Naive thymus-derived CD8-positive, alpha-beta T cell (primary cell): ENCODE measurements around the gene PAF1. TPM values are rescaled to one million over a fixed set of nuclear protein-coding genes. Genes with fewer than 3 reads are reported as not detected.

Source experiments
- ATAC-seq, 2 donors: fragments of 150-1000 bp; cut with Tn5 transposase in 1 of 2; sonication (Bioruptor Pico), chemical (Tn5 transposase) in 1 of 2; 1 replicate in 1 of 2; 2 replicates in 1 of 2; pipeline ENCODE4 v1.10.0; 2021; ENCODE audit warnings: mild to moderate bottlenecking in 2 of 2, moderate library complexity in 2 of 2
- POLR2A ChIA-PET: fragments of 350-600 bp; sonication (Branson Sonifier 250); formaldehyde crosslinking; loops from one replicate; lab custom pipeline; 2021; ENCODE audit warnings: antibody characterized with exemption; lab: Charles Lee
- DNase-seq, 10 donors: peaks; one replicate each; pipeline versions ENCODE4 v3.0.0 to v3.0.0-alpha.2; 2020 to 2022
- H3K27ac Mint-ChIP-seq, 10 donors: one replicate each; pipeline ENCODE4 v1.8.0; 2020 to 2022; ENCODE audit warnings: mild to moderate bottlenecking in 10 of 10, mixed read lengths in 10 of 10, moderate library complexity in 4 of 10, inconsistent platforms in 1 of 10
- H3K27me3 Mint-ChIP-seq, 5 donors: one replicate each; pipeline ENCODE4 v1.8.0; 2021 to 2022; ENCODE audit warnings: mixed read lengths in 5 of 5
- H3K36me3 Mint-ChIP-seq, 3 donors: one replicate each; pipeline ENCODE4 v1.8.0; 2020 to 2022; ENCODE audit warnings: mixed read lengths in 3 of 3, mild to moderate bottlenecking in 2 of 3, inconsistent platforms in 1 of 3
- H3K4me1 Mint-ChIP-seq, 4 donors: one replicate each; pipeline ENCODE4 v1.8.0; 2021 to 2022; ENCODE audit warnings: mixed read lengths in 4 of 4
- H3K4me3 Mint-ChIP-seq, 10 donors: one replicate each; pipeline ENCODE4 v1.8.0; 2020 to 2022; ENCODE audit warnings: mild to moderate bottlenecking in 10 of 10, mixed read lengths in 10 of 10, moderate library complexity in 6 of 10, inconsistent platforms in 1 of 10
- H3K9me3 Mint-ChIP-seq, 9 donors: one replicate each; pipeline ENCODE4 v1.8.0; 2020 to 2022; ENCODE audit warnings: mixed read lengths in 9 of 9, mild to moderate bottlenecking in 3 of 9, inconsistent platforms in 1 of 9, moderate library complexity in 1 of 9
- polyA plus RNA-seq, 3 donors: library from polyadenylated mRNA; unstranded; fragments of 300-500 nt; fragmentation: Illumina TruSeq; gene quantifications; one replicate each; pipeline ENCODE4 v1.2.3, GENCODE V29; 2021
- total RNA-seq, 8 experiments: library from RNA in 2 of 8; stranded (reverse) in 2 of 8; gene quantifications; one replicate each; pipeline ENCODE4 v1.2.3 and lab custom pipeline; 2021 to 2026

The PAF1 gene
- total and polyA plus RNA-seq, 5 experiments from 2014 or later: 30.7 to 53.0 (median 44.4) TPM

DNA sequence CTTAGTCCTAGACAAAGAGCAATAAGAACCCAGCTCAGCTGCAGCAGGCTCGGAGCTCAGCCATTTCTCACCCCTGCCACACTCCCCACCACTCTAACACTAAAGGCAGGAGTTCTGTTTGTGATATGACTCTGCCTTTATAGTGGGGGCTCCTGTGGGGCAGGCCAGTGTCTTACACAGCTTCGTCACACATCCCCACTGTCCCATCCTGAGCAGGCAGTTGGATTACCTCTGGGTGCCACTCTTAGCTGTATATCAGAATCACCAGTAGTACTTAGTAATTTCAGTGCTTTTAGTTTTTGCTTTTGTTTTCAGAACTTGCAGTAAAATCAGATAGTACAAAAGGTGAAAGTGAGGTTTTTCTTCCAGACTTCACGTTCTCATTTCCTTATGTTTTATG is 31.9 kb downstream of the PAF1 start:
- POLR2A ChIA-PET: no interaction called here
- peaks cover 0 to 91% (median 32%) of the 10 kb centered on the region in 3 donors for H3K36me3 Mint-ChIP-seq
- H3K4me3 Mint-ChIP-seq: no peak overlapping the region
- no peak for ATAC-seq
- no peaks in the 10 kb centered on the region for H3K27me3 Mint-ChIP-seq
- peaks cover 0 to 9% (median 3%) of the 10 kb centered on the region in 4 donors for H3K4me1 Mint-ChIP-seq
- no peak for DNase-seq
- H3K27ac Mint-ChIP-seq: peak overlapping the region in 1 of 10 donors; percentile 24
- no peaks in the 10 kb centered on the region for H3K9me3 Mint-ChIP-seq

DNA sequence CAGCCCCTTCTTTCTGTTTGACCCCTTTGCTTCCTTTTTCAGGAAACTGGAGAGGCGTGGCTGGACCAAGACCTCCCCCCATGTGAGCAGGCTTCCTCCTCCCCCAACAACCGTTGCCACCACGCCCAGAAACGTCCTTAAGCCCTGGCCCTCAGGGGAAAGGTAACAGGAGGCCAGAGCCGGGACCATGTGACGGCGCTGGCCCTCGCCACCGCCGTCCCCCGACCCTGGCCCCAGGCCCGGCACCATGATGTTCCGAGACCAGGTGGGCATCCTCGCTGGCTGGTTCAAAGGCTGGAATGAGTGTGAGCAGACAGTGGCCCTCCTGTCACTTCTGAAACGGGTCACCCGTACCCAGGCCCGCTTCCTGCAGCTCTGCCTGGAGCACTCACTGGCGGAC is 34.3 kb downstream of the PAF1 start:
- peaks cover 0 to 88% (median 36%) of the 10 kb centered on the region in 3 donors for H3K36me3 Mint-ChIP-seq
- no peaks in the 10 kb centered on the region for H3K9me3 Mint-ChIP-seq
- POLR2A ChIA-PET: no interaction called here
- H3K27me3 Mint-ChIP-seq: no peaks in the 10 kb centered on the region
- H3K4me1 Mint-ChIP-seq: peaks cover 3 to 9% (median 7%) of the 10 kb centered on the region in 4 donors
- ATAC-seq (no peak), DNase-seq (no peak)
- no peak overlapping the region for H3K4me3 Mint-ChIP-seq
- H3K27ac Mint-ChIP-seq: no peak overlapping the region

DNA sequence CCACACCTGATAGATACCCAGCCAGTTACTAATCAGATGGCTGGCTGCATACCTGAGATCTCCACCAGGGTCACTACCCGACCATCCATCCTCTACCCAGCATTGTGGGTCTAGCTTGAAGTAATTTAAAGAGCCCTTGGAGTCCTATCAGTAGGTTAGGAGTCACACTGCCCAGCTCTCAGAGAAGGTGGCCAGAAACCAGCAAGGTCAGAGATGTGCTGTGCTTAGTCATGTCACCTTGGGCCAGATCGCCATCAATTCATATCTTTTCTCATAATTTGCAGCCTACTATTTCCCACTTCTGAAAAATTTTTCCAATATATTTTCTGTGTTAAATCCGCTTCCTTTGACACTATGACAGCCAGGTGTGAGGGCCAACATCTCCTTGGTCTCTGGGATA is 34.8 kb downstream of the PAF1 start:
- H3K4me3 Mint-ChIP-seq: no peak overlapping the region
- no peaks in the 10 kb centered on the region for H3K9me3 Mint-ChIP-seq
- no peaks in the 10 kb centered on the region for H3K27me3 Mint-ChIP-seq
- DNase-seq (no peak), ATAC-seq (no peak)
- H3K4me1 Mint-ChIP-seq: peaks cover 3 to 13% (median 11%) of the 10 kb centered on the region in 4 donors
- POLR2A ChIA-PET: interaction anchor here (0.5 kb wide), 1 partner anchor 344 kb away, joined by 3 read pairs; no protein-coding TSS in a partner anchor
- H3K36me3 Mint-ChIP-seq: peaks cover 0 to 88% (median 36%) of the 10 kb centered on the region in 3 donors
- H3K27ac Mint-ChIP-seq: peak overlapping the region in 2 of 10 donors; percentile 33 to 50

DNA sequence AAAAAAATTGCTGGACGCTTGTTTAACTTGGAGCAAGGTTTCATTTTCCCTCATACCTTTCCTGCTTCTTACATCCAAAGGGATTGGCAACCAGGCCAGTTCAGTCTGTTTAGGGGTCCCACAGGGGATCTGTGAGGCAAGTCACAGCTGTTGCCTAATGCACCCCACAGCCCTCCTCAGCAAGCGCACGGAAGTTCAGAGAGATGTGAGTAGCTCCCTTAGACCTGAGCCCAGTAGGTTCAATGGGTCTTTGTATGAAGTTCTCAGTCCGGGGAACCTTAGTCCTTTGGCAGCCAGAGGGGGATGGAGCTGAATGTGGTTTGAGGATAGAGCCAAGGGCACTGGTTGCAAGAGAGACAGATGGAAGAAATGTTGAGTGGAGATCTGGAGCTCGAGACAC is 35.7 kb downstream of the PAF1 start:
- Mint-ChIP-seq H3K4me3 (no peak overlapping the region), H3K36me3 (peaks cover 0 to 85% (median 33%) of the 10 kb centered on the region in 3 donors), H3K27ac (no peak overlapping the region), H3K4me1 (peaks cover 3 to 15% (median 12%) of the 10 kb centered on the region in 4 donors), H3K9me3 (no peaks in the 10 kb centered on the region), H3K27me3 (no peaks in the 10 kb centered on the region)
- no peak for DNase-seq
- POLR2A ChIA-PET: interaction anchor here (0.8 kb wide), 1 partner anchor 13 kb away, joined by 3 read pairs; the partner anchor contains the start of gene SAMD4B
- no peak for ATAC-seq

DNA sequence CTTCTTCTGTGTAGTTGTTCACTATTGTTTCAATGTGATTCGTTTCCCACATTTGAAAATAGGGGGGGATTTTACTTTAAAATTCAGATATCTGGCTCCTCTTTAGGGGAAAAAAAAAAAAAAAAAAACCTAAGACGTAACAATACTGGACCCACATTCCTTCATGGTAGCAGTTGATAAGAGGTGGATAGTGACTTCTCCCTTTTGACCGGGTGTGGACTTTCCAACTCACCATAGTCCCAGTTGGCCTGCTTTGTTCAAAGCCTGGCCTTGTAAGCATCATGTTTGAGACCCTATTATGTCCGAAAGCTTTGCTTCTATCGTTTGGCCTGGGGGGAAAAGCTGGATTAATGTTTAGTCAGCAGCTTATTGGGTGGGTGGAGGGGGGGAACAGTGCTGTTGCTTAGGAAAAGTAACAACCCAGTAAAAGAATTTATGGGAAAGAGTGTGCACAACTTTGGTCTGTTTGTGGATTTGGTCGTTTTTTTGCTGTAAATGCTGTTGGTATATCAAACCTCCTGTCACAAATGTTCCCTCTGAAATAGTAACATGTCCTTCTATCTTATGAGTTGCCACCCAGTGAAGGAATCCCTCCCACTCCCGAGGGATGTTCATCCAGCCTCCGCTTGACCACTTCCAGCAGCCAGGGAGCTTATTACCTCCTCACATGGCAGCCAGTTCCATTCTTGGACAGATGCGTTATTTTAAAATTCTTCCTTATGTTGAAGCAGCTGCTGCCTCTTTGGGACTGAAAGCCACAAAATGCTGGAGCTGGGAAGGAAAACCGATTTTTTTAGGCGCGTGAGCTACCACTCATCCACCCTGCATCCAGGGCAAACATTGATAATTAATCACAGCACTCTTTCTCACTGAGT is 38.3 kb downstream of the PAF1 start:
- POLR2A ChIA-PET: interaction anchor here (0.9 kb wide), 1 partner anchor 10 kb away, joined by 3 read pairs; no protein-coding TSS in a partner anchor
- no peaks in the 10 kb centered on the region for H3K27me3 Mint-ChIP-seq
- ATAC-seq (no peak), DNase-seq (no peak)
- no peaks in the 10 kb centered on the region for H3K9me3 Mint-ChIP-seq
- no peak overlapping the region for H3K4me3 Mint-ChIP-seq
- H3K27ac Mint-ChIP-seq: peak overlapping the region in 1 of 10 donors; percentile 49
- H3K36me3 Mint-ChIP-seq: peaks cover 0 to 80% (median 27%) of the 10 kb centered on the region in 3 donors
- H3K4me1 Mint-ChIP-seq: peaks cover 11 to 34% (median 24%) of the 10 kb centered on the region in 4 donors

DNA sequence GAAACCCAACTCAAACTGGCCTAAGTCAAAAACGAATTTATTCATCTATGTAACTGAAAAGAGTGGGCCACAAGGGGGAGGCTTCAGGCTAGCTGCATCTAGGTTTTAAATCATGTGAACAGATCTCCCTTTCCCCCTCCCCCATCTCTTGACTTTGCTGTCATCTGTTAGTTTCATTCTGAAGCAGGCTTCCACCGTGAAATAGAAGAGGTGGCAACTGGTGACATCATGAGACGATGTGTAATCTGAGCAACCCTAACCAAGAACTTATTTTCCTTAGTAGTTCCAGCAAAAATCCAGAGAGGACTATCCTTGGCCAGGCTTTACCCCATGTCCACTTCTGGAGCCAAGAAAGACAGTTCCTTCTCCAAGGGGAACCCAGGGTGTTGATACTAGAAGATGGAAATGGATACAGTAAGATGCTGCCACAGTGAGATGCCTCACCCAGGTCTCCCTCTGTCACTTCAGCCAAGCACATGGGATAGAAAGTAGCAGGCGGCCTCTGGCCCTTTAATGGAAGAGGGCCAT is 39.3 kb downstream of the PAF1 start:
- Mint-ChIP-seq H3K27ac (peak overlapping the region in 4 of 10 donors; percentile 14 to 65 (median 33)), H3K4me1 (peaks cover 14 to 40% (median 30%) of the 10 kb centered on the region in 4 donors), H3K9me3 (no peaks in the 10 kb centered on the region), H3K27me3 (no peaks in the 10 kb centered on the region), H3K4me3 (no peak overlapping the region), H3K36me3 (peaks cover 0 to 76% (median 20%) of the 10 kb centered on the region in 3 donors)
- POLR2A ChIA-PET: no interaction called here
- ATAC-seq (peak in 1 of 2 donors; percentile 43), DNase-seq (no peak)

DNA sequence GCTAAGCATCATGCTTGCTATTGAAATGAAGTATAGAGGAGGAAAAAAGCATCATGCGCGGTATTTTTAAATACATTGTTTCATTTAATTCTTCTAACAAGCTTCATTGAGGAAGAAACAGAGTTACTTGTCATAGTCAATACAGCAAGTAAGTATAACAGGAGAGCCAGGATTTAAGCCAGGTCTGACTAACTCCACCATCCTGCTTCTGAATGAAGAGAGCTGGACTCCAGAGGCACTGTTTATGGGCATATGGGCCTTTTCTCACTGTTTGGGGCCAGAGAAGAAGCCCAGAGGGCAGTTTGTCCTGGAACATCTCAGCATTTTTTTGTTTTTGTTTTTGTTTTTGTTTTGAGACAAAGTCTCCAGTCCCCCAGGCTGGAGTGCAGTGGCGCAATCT is 40.8 kb downstream of the PAF1 start:
- Mint-ChIP-seq H3K27ac (peak overlapping the region in 2 of 10 donors; percentile 3 to 64), H3K4me3 (no peak overlapping the region), H3K9me3 (no peaks in the 10 kb centered on the region), H3K27me3 (no peaks in the 10 kb centered on the region), H3K36me3 (peaks cover 0 to 65% (median 11%) of the 10 kb centered on the region in 3 donors), H3K4me1 (peaks cover 24 to 54% (median 42%) of the 10 kb centered on the region in 4 donors)
- DNase-seq: no peak
- POLR2A ChIA-PET: no interaction called here
- ATAC-seq: no peak

DNA sequence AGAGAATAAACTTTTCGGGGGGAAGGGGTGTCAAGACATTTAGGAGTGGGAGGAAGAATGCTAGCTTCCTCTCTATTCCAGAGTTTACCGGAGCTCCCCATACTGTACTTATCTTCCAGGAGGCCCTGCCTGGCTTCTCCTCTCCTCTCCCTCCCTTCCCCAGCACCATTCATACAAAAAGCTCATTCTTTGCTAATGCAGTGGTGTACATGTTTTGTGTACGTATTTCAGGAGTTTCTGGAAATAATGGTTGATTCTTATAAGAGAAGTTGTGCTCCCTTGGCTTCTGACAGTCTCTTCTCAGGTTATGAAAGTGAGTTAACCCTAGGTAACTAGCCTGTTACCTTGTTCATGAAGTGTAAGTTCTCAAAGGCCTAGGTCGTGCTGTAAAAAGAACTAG is 41.6 kb downstream of the PAF1 start:
- Mint-ChIP-seq H3K4me3 (no peak overlapping the region), H3K4me1 (peaks cover 31 to 62% (median 50%) of the 10 kb centered on the region in 4 donors), H3K36me3 (peaks cover 0 to 59% (median 9%) of the 10 kb centered on the region in 3 donors), H3K9me3 (no peaks in the 10 kb centered on the region), H3K27me3 (no peaks in the 10 kb centered on the region), H3K27ac (peak overlapping the region in 2 of 10 donors; percentile 35 to 66)
- POLR2A ChIA-PET: no interaction called here
- DNase-seq: no peak
- no peak for ATAC-seq

DNA sequence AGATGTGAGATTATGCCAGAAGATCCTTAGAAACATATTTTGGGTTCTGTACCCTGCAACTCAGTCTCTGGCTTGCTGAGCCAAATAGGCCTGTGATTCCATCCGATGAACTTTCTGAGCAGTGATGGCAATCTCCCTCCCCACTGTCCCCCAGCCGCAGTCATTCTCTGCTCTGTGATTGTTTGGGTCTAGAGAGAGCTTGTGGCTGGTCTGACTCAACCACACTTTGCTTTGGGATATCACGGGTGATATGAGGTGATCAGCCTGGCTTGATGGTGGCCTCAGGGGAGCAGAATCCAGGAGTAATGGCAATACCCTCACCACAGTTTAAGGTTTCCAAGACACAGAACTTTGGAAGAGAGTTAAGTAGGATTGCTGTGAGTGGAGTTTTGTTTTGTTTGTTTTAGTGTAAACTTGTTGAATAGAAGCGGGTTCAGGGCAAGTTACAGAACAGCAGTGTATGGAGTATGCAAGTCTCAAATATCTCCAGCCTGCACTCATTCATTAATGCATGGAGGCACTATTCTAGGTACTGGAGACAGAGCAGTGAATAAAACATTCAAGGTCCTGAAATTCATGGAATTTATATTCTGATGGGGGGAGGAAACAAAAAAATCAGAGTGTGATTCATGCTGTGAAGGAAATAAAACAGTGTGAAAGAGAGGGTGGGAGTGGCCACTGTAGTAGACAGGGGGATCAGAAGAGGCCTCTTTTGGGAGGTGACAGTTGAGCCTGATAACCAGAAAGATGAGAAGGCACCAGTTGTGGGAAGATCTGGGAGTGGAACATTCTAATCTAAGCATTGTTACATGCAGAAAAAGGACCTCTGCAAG is 43.4 kb downstream of the PAF1 start:
- no peaks in the 10 kb centered on the region for H3K27me3 Mint-ChIP-seq
- H3K4me1 Mint-ChIP-seq: peaks cover 43 to 77% (median 64%) of the 10 kb centered on the region in 4 donors
- DNase-seq (no peak), ATAC-seq (no peak)
- H3K36me3 Mint-ChIP-seq: peaks cover 0 to 48% (median 5%) of the 10 kb centered on the region in 3 donors
- H3K9me3 Mint-ChIP-seq: no peaks in the 10 kb centered on the region
- H3K27ac Mint-ChIP-seq: peak overlapping the region in 7 of 10 donors; percentile 22 to 69 (median 35)
- POLR2A ChIA-PET: no interaction called here
- no peak overlapping the region for H3K4me3 Mint-ChIP-seq

DNA sequence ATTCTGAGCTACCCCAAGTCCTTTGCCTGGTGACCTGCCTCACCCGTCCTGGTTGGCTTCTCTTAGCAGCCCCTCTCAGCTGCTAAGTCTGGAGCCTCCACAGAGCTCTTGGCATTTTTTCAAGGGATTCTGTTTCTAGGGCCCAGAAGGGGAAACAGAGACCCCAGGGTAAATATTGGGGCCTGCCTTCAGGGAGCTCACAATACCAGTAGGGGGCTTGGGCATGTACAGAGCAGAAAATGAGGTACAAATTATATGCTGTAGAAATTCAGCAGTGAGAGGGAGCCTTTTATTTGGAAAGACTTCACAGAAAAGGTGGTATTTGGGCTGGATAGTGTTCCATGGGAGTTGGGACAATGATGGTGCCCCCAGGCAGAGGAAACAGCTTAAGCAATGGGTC is 45.0 kb downstream of the PAF1 start:
- POLR2A ChIA-PET: interaction anchor here (1.2 kb wide), 1 partner anchor 90 kb away, joined by 3 read pairs; the partner anchor contains the start of gene RPS16
- peak overlapping the region; percentile 31 to 94 (median 72) for H3K27ac Mint-ChIP-seq
- ATAC-seq (no peak), DNase-seq (no peak)
- H3K27me3 Mint-ChIP-seq: no peaks in the 10 kb centered on the region
- H3K4me3 Mint-ChIP-seq: peak overlapping the region in 5 of 10 donors; percentile 7 to 72 (median 23)
- H3K9me3 Mint-ChIP-seq: no peaks in the 10 kb centered on the region
- H3K4me1 Mint-ChIP-seq: peaks cover 51 to 72% (median 61%) of the 10 kb centered on the region in 4 donors
- peaks cover 0 to 36% (median 0%) of the 10 kb centered on the region in 3 donors for H3K36me3 Mint-ChIP-seq

DNA sequence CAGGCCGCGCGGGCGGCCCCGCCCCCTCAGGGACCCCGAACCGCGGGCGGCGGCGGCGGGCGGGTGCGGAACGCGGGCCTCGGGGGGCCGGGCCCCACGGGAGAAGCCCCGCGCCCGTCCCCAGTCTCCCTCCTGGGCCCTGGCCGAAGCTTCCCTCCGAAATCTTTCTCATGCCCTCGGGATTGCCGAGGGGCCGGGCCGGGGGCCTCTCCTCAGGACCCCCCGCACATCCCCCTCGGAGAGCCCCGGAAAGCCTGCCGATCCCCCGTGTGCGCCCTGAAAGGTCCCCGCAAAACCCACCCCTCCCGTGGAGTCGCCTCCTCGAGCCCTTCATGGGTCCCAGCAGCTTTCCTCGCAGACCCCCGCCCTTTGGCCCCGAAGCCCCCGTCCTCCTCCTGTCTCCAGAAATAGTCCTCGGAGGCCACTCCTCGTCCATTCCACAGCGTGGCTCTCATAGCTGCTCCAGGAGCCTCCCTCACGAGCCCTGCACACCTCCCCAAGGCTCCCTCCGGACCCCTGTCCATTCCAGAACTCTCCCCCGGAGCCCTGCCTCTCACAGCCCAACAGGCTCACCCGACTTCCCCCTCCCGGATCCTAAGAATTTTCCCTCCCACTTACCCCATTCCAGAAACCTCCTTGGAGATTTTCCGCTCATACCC is 48.1 kb downstream of the PAF1 start:
- Mint-ChIP-seq H3K27me3 (no peaks in the 10 kb centered on the region), H3K27ac (peak overlapping the region in 9 of 10 donors; percentile 57 to 95 (median 93)), H3K36me3 (peaks cover 0 to 15% (median 0%) of the 10 kb centered on the region in 3 donors), H3K9me3 (no peaks in the 10 kb centered on the region), H3K4me3 (peak overlapping the region; percentile 73 to 90 (median 83)), H3K4me1 (peaks cover 53 to 77% (median 71%) of the 10 kb centered on the region in 4 donors)
- ATAC-seq (no peak), DNase-seq (peak in 2 of 10 donors; percentile 4 to 9)
- POLR2A ChIA-PET: interaction anchor here (0.6 to 1.9 kb wide), 20 partner anchors 13 to 1436 kb away, joined by 3 to 22 read pairs (median 4); partner anchors contain the start of genes EID2B, MED29, PAF1 and PLEKHG2
